SIG-M5 treated with dmso at 0.1 percent for 504 hours (cell line): ENCODE measurements around the gene ELAVL1.
"Not testable (repeated sequence)": the region's sequence is repeated elsewhere in the genome, so short reads cannot be mapped to it uniquely, and the experiment has no call there.

ENCODE experiments used
- DNase-seq: peaks from one replicate; lab custom pipeline; 2025; ENCODE audit not compliant: unreplicated experiment; lab: John Stamatoyannopoulos, UW

ELAVL1 gene

DNA sequence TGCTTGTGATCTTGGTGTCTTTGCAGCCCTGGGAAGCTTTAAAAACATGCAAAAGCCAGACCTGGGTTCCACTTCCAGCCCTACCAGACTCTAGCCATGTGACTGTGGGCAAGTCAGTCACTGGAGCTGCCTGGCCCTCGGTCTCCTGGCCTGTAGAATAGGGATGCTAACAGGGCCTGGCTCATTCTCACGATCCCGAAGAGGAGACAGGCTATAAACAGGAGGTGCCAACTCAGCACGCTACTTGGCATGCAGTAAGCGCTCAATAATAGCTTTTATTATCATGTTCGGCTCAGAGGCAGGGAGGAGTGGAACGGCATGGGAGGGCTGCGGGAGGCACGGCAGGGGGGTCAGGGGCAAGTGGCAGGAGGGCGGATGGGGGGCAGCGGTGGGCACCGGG, 81.2 kb downstream of the ELAVL1 start:
- no peak for DNase-seq

DNA sequence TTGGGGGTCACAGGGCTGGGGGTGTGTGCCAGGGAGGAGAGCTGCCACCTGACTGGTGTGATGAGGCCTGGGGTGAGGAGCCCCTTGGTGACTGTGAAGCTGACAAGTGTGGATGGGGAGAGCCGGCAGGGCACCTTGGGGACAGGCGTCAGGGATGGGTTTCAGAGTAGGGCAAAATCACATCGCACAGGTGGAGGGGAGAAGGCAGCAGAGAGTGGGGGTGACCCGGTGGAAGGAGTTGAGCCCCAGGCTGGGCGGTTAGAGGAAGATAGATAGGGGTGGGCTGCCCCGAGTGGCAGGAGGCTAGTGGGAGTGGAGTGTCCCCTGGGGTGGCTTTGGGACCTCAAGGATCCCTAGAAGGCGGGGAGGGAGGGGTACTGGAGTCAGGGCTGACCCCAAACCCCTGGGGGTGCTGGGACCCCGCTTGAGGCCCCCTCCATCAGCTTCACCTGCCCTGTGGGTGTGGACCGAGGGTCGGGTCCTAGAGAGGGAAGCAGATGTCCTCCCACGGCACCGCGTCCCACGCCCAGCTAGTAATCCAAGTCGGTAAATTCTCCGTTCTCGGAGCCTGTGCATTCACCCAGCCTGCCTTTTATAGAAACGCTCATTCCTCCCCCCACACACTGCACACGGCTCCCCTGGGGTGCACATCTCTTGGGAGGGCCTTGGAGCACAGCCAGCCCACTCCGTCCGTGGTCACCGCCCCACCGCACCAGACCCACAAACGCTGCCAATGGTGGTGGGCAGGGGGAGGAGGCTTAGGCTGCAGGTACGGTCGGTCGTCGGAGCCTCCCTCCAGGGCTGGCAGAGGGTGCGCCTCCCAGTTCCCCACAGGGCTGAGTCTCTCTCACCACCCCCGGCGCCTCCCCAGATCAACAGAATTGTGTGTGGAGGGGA, 81.9 kb downstream of the ELAVL1 start:
- DNase-seq = no peak

- no peak for DNase-seq
Measured at GRCh38 chr19:7922836-7923195, 82.6 kb downstream of the ELAVL1 start.

DNA sequence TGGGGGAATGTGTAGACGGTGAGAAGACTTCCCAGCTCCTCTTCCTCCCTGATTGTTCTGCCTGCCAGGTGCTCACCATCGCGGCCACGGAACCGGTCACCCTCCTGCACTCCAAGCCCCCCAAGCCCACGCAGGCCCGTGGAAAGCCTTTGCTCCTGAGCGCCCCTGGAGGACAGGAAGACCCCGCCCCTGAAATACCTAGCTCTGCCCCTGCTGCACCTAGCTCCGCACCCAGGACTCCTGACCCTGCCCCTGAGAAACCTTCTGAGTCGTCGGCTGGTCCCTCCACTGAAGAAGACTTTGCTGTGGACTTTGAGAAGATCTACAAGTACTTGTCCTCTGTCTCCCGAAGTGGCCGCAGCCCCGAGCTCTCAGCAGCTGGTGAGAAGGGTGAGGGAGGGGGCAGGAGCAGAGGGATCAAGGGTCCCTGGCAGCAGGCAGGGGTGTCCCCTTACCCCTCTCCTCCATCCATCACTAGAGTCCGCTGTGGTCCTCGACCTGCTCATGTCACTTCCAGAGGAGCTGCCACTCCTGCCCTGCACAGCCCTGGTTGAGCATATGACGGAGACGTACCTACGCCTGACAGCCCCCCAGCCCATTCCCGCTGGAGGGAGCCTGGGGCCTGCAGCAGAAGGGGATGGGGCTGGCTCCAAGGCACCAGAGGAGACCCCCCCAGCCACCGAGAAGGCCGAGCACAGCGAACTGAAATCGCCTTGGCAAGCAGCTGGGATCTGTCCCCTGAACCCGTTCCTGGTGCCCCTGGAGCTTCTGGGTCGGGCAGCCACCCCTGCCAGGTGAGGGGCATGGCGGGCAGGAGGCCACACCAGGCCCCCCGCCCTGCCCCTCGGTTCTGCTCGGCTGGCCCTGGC, 83.2 kb downstream of the ELAVL1 start:
- DNase-seq = no peak

DNA sequence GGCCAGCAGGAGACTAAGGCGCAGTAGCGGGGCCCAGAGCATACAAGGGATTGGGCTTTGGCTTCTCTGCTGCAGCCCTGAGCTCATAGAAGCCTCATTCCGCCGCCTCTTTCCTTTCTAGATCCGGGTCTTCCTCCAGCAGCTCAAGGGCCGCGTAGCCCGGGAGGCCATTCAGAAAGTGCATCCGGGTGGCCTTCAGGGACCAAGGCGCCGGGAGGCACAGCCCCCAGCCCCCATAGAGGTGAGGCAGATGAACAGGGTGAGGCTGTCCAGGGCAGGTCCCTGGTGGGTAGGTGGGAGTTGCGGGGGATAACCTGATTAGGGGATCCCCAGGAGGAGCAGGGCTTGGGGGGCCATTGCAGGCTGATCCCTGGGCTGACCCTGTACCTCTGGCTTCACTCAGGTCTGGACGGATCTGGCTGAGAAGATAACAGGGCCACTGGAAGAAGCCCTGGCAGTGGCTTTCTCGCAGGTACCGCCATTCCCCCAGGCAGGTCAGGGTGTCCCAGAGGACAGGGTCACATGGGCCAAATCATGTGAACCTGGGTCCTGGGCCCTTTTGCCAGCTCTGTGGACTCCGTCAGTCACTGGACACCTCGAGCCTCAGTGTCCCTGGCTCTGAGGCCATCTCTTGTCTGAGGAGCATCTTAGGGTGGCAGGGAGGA, 84.0 kb downstream of the ELAVL1 start:
- no peak for DNase-seq

DNA sequence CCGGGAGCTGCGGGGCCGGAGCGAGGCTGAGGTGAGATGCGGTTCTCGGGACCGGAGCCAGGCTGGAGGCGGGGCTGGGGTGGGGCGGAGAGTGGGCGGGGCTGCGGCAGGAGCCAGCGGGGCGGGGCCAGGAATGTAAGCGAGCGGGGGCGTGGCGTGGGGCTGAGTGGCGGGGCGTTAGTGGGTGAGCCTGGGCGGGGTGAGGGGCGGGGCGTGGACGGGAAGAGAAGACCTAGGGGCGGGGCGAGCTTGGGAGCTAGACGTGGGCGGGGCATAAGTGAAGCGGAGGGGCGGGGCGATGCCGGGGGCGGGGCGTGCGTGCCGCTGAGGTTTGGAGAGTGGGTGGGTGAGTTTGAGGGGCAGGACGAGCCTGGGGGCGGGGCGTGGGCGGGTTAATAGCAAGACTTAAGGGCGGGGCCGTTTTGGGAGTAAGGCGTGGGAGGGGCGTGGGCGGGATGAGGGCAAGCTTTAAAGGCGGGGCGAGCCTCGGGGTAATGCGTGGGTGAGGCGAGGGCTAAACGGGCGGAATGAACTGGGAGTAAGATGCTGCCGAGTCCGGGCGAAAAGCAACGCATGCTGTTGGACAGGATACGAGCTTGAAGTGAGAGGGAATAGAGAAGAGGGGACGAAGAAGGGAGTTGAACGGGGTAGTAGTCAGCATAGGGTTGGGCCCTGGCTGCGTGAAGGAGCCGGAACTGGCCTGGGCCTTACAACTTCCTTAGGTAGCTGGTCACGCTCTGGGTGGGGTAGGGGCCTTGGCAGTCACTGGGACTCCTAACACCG, 84.7 kb downstream of the ELAVL1 start:
- peak; percentile 95 for DNase-seq

DNA sequence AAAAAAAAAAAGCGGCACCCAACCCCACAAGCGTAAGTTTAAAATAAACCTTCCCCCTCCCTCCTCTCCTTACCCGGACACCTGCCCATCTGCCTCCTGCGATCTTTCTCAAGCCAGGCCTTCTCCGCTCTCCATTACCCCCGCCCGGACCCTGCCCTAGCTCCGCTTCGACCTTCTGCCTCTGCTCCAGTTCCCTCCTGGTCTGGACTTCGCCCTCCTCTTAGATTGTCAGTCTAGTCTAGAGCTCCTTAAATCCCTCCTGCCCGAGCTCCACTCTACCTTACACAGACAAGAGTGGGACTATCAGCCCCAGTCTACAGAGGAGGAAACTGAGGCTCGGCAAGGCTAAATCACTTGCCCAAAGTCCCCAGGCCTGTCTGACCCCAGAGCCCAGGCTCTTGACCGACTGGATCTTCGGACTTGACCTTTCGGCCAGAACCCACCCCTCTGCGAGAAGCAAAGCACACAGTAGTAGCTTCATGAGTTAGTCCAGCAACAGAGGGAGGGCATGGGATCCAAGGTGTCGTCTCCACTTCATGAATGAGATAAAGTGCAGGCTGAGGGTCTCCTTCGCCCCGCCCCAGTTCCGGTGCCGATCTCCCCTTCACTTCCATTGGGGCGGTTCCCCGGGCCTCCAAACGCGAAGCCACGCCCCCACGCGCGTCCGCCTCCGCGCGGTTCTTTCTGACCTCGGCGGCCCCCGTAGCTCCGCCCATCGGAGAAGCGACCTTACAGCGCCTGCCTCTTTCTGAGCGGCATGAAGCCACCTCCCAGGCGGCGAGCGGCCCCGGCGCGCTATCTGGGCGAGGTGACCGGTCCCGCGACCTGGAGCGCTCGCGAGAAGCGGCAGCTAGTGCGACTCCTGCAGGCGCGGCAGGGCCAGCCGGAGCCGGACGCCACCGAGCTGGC, 85.6 kb downstream of the ELAVL1 start, which contains the start of gene SNAPC2:
TSS of gene SNAPC2 (plus strand) at position 729 of the 909 bp plus-strand sequence. CDS start at position 758, 29 bp downstream.
- DNase-seq = peak; percentile 82

- no peak for DNase-seq
Measured at GRCh38 chr19:7918615-7919421, 86.6 kb downstream of the ELAVL1 start.

GRCh38 chr19:7918062-7918614, 87.3 kb downstream of the ELAVL1 start:
- not testable (repeated sequence) for DNase-seq

- peak; percentile 44 for DNase-seq
Measured at GRCh38 chr19:7917267-7918061, 88.0 kb downstream of the ELAVL1 start.

GRCh38 chr19:7916955-7917266, 88.5 kb downstream of the ELAVL1 start:
- DNase-seq = no peak

DNA sequence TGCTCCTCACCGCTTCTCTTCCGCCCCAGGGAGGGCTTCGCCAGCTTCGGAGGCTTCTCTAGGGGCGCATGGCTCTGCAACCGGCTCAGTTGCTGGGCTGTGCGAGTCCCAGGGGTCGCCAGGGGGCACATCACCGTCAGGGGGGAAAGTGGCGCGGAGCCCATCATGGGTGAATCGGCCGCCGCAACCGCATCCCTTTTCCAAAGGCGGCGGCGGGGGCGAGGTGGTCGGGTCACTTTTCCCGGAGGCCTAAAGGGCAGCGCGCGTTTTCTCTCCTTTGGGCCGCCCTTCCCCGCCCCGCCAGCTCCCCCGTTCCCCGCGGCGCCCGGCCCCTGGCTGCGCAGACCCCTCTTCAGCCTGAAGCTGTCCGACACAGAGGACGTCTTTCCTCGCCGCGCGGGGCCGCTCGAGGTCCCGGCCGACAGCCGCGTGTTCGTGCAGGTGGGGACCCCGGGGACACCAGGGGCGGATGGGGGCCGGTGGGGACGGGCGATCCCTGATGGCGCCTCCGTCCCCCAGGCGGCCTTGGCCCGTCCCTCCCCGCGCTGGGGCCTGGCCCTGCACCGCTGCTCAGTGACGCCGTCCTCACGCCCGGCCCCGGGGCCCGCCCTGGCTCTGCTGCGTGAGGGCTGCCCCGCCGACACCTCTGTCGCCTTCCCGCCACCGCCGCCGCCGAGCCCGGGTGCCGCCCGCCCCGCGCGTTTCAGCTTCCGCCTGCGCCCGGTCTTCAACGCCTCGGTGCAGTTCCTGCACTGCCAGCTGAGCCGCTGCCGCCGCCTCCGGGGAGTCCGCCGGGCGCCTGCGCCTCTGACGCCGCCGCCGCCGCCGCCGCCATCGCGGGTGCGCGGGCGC, 89.1 kb downstream of the ELAVL1 start:
- DNase-seq = peak; percentile 36

DNA sequence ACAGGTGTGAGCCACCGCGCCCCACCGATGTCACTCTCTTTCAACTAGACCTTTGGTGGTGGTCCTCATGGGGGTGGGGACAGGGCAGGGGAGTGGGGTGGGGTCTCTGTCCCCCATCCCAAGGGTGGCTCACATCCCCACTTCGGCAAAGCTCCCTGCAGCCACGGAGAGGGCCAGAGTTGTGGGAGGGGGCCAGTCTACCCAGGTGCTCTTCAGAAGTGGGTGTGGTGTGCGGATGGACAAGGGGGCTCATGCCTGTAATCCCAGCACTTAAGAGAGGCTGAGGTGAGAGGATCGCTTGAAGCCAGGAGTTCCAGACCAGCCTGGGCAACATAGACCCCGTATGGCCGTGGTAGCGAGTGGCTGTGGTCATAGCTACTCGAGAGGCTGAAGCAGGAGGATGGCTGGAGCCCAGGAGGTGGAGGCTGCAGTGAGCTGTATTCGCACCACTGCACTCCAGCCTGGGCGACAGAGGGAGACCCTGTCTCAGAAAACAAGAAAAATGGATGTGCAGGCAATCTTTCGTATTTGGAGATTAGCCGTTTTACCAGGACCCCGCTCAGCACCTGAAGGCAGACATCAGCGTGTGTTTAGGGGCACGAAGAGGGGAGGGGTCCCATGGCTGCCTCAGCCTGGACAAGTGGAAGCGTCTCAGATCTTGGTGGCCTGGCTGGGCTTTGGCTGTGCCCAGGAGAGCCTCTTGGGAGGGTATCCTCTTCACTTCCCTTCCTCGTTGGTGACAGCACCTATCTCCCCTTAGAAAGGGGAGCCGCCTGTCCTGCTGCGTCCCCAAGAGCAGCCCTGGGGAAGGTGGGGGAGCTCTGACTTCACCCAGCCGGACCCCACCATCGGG, 90.0 kb downstream of the ELAVL1 start:
- no peak for DNase-seq

- DNase-seq = no peak
Measured at GRCh38 chr19:7914598-7915045, 90.8 kb downstream of the ELAVL1 start, which contains the start of gene TGFBR3L. TSS of gene TGFBR3L (plus strand) at chr19:7914830.

- DNase-seq = no peak
Measured at GRCh38 chr19:7914099-7914498, 91.3 kb downstream of the ELAVL1 start.

DNA sequence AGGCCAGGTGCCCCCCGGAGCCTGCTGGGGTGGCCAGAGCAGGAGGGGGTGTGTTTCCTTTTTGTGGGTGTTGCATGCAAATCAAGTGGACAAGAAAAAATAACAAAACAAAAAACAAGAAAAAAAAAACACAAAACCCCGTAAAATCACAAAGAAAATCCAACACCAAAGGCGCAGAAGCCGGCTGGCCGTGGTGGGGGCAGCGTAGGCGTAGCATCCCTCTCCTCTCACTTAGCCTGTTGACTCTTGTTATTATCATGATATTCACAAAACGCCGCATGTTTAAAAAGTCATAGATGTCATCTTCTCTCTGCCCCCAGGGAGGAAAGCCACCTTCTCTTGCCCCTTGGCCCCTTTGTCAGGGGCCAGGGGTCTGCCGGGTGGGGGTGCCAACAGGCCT, 91.8 kb downstream of the ELAVL1 start:
- no peak for DNase-seq
